ENCODE data around the gene RAMACL. TPM values are rescaled to one million over a fixed set of nuclear protein-coding genes. Genes with fewer than 3 reads are reported as not detected.
A peak's percentile ranks its signal among the peaks of the same experiment; 100 is the strongest.

RAMACL gene
- total RNA-seq, 1 donor from 2014 or later, result 0.70 TPM

DNA sequence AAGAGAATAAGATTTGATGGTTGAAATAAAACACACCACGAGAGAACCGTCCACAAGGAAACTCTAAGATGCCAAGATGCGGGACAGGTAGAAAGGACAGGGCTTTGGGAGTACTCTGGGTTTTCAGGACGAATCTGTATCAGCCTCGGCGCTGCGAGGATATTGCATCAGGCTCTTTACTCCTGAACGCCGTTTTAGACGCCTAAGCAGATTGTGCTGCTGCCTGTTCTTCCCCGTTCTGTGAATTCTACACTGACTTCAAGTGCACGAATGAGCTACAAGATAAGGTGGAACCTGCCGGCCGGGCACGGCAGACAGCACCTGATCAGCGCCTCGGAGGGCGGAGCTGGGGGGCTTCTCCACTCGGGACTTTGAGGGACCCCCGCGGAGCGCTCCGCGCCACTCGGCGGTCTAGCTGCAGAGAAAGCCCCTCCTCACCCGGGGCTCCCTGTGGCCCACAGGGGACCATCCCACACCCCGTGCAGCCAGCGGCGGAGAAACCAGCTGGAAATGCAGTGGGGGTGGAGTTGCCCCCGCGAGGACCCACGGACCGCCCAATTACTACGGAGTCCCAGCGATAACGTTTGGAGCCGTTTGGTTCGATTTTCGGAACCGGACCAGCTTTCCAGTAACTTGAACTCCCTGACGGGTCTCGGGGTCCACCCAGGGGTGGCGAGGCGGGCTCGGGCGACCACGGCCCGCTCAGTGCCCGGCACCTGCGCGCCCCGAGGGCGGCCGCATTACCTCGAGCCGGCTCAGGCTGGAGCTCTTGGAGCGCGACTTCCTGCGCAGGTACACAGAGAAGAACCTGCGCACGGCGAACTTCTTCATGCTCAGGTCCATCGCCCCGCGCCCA lies 39.9 kb upstream of the RAMACL start:
- peak overlapping the region; percentile 94 for H3K4me3 Mint-ChIP-seq
- peaks cover 3% of the 10 kb centered on the region for H3K27me3 Mint-ChIP-seq (ENCODE audit: low read depth)
- H3K27ac Mint-ChIP-seq (ENCODE audit: unreplicated experiment), result peak overlapping the region; percentile 86
- peak; percentile 21 for DNase-seq (ENCODE audit: low read depth, low spot score)
- H3K36me3 Mint-ChIP-seq (ENCODE audit: low read depth), result no peaks in the 10 kb centered on the region
- TF ChIP-seq, protein P1, sequence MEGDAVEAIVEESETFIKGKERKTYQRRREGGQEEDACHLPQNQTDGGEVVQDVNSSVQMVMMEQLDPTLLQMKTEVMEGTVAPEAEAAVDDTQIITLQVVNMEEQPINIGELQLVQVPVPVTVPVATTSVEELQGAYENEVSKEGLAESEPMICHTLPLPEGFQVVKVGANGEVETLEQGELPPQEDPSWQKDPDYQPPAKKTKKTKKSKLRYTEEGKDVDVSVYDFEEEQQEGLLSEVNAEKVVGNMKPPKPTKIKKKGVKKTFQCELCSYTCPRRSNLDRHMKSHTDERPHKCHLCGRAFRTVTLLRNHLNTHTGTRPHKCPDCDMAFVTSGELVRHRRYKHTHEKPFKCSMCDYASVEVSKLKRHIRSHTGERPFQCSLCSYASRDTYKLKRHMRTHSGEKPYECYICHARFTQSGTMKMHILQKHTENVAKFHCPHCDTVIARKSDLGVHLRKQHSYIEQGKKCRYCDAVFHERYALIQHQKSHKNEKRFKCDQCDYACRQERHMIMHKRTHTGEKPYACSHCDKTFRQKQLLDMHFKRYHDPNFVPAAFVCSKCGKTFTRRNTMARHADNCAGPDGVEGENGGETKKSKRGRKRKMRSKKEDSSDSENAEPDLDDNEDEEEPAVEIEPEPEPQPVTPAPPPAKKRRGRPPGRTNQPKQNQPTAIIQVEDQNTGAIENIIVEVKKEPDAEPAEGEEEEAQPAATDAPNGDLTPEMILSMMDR (conservative IDR thresholded peaks at IDR 0.05), result no peak
- no peaks in the 10 kb centered on the region for H3K9me3 Mint-ChIP-seq
- H3K4me1 Mint-ChIP-seq, result peaks cover 40% of the 10 kb centered on the region

DNA sequence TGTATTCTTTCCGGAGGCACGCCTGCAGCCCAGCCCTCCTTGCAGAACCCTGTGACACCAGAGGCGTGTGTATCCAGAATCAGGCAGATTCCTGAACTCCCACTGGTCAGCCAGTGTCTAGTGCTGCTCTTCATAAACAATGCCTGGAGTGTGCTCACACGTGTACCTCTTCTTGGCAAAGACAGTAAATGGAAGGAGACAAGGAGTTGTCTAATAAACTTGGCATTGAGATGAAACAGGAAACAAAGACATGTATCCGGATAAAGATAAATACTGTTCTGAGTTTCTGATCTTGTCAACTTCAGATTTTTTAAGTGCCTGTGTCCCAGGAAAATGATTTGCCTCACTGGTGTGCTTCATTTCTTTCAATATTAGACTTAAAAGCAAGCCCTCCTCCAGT lies 38.9 kb upstream of the RAMACL start:
- no peaks in the 10 kb centered on the region for H3K9me3 Mint-ChIP-seq
- no peak for DNase-seq (ENCODE audit: low read depth, low spot score)
- peak overlapping the region; percentile 94 for H3K4me3 Mint-ChIP-seq
- H3K27ac Mint-ChIP-seq (ENCODE audit: unreplicated experiment), result no peak overlapping the region
- peaks cover 43% of the 10 kb centered on the region for H3K4me1 Mint-ChIP-seq
- TF ChIP-seq, protein P1 (conservative IDR thresholded peaks at IDR 0.05), result no peak
- H3K27me3 Mint-ChIP-seq (ENCODE audit: low read depth), result peaks cover 3% of the 10 kb centered on the region
- no peaks in the 10 kb centered on the region for H3K36me3 Mint-ChIP-seq (ENCODE audit: low read depth)

DNA sequence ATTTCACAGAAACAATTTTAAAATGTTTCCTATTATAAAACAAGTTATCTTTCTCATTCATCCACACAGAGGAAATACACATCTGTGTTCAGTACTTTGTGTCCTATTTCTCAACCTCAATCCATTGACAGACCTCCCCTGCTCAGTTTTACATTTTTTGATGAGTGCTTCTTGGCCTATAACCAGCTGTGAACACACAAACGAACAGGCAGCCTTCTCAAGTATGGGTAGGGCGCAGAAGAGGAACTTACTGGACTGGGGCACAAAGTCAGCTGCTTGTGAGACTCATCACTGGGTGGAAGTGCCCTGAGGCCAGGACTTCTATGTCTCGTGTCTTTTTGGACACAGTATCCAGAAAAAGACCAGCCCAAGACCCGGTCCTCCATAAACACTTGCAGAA lies 37.8 kb upstream of the RAMACL start:
- Mint-ChIP-seq H3K4me1 (peaks cover 43% of the 10 kb centered on the region), H3K27ac (ENCODE audit: unreplicated experiment) (no peak overlapping the region), H3K9me3 (no peaks in the 10 kb centered on the region), H3K4me3 (peak overlapping the region; percentile 54), H3K36me3 (ENCODE audit: low read depth) (no peaks in the 10 kb centered on the region), H3K27me3 (ENCODE audit: low read depth) (peaks cover 3% of the 10 kb centered on the region)
- TF ChIP-seq, protein P1 (conservative IDR thresholded peaks at IDR 0.05), result no peak
- DNase-seq (ENCODE audit: low read depth, low spot score), result no peak

DNA sequence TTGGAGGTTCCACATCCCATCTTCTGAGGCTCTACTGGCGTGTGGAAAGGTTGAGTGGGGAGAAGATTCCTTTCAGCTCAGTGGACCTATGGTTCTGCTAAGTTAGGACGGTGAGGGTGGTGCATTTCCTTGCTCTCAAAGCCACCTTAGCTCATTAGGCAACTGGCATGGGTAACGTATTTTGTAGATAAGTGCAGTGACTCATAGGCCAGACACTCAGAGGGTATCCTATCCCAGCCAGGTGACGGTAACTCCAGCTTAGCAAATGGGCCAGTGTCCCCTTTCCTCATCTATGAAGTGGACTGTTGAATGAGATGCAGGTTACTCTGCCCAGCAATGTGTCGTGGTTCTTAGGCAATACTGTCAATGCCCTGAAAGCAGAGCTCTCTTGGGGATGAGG lies 36.8 kb upstream of the RAMACL start:
- Mint-ChIP-seq H3K9me3 (no peaks in the 10 kb centered on the region), H3K4me3 (peak overlapping the region; percentile 67), H3K4me1 (peaks cover 33% of the 10 kb centered on the region), H3K27ac (ENCODE audit: unreplicated experiment) (no peak overlapping the region), H3K27me3 (ENCODE audit: low read depth) (peaks cover 3% of the 10 kb centered on the region), H3K36me3 (ENCODE audit: low read depth) (peaks cover 7% of the 10 kb centered on the region)
- TF ChIP-seq, protein P1 (conservative IDR thresholded peaks at IDR 0.05), result no peak
- DNase-seq (ENCODE audit: low read depth, low spot score), result no peak

DNA sequence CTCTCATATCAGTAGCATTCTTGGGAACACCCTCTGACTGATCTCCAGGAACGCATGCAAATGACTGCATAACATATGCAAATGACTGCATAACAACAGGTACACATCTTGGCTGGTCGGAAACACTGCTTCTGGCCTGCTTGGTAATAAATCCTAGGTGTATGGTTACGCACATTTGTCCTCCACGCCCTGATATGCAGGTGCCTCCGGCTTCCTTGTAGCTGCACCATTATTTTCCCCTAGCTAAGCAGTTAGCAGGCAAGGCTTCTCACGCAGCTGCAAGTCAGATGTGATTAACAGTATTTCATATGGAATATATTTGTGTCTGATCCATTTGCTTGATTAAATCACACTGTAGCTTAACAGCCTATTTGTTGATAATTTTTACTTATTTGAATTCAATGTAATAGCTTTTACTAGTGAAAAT lies 34.6 kb upstream of the RAMACL start:
- Mint-ChIP-seq H3K4me3 (no peak overlapping the region), H3K27ac (ENCODE audit: unreplicated experiment) (no peak overlapping the region)
- no peak for DNase-seq (ENCODE audit: low read depth, low spot score)

More for the DNA sequence above, 34.6 kb upstream of the RAMACL start:
- H3K4me1 Mint-ChIP-seq, result peaks cover 28% of the 10 kb centered on the region
- no peaks in the 10 kb centered on the region for H3K9me3 Mint-ChIP-seq
- TF ChIP-seq, protein P1 (conservative IDR thresholded peaks at IDR 0.05), result no peak
- H3K36me3 Mint-ChIP-seq (ENCODE audit: low read depth), result peaks cover 13% of the 10 kb centered on the region
- H3K27me3 Mint-ChIP-seq (ENCODE audit: low read depth), result peaks cover 3% of the 10 kb centered on the region

Measured in neural crest cell (in vitro differentiated cells).